A673 (cell line): Measurements from ENCODE around the gene CCBE1. TPM values are rescaled to one million over a fixed set of nuclear protein-coding genes. Genes with fewer than 3 reads are reported as not detected.
"Not testable (repeated sequence)": the region's sequence is repeated elsewhere in the genome, so short reads cannot be mapped to it uniquely, and the experiment has no call there.

Experiments
- BruUV-seq: library from RNA; stranded (reverse); fragments of 400-500 nt; replicated peaks from 2 replicates; lab custom pipeline; 2021; lab: Mats Ljungman, UMichigan
- CTCF ChIA-PET: fragments of 300-600 bp; sonication (Branson Sonifier 250); formaldehyde crosslinking; loops from one replicate; lab custom pipeline; 2022; ENCODE audit warnings: antibody characterized with exemption; lab: Charles Lee
- POLR2A ChIA-PET: fragments of 300-600 bp; sonication (Branson Sonifier 250); formaldehyde crosslinking; loops from one replicate; lab custom pipeline; 2022; ENCODE audit warnings: antibody characterized with exemption; ENCODE audit not compliant: low non-redundant PET; lab: Charles Lee
- DNase-seq: peaks from one replicate; pipeline ENCODE4 v3.0.0-alpha.2; 2015; ENCODE audit warnings: low spot score
- H3K27ac ChIP-seq: fragments of 200-600 bp; sonication (generic); 2 replicates; pipeline ENCODE4 v1.5.1; 2016; ENCODE audit warnings: mixed run types, low read depth, mild to moderate bottlenecking, mixed read lengths, antibody characterized with exemption, low read length; ENCODE audit not compliant: poor library complexity, severe bottlenecking
- H3K27me3 ChIP-seq: fragments of 200-600 bp; sonication (generic); replicated peaks from 2 replicates; pipeline ENCODE4 v1.6.1; 2017; ENCODE audit warnings: mixed run types, low read depth, mild to moderate bottlenecking, mixed read lengths, antibody characterized with exemption, low read length; ENCODE audit not compliant: insufficient read depth, poor library complexity
- H3K36me3 ChIP-seq: fragments of 200-600 bp; sonication (generic); 2 replicates; pipeline ENCODE4 v1.6.1; 2016; ENCODE audit warnings: mixed run types, mild to moderate bottlenecking, mixed read lengths, antibody characterized with exemption, low read length; ENCODE audit not compliant: insufficient read depth, poor library complexity, severe bottlenecking
- H3K4me1 ChIP-seq: fragments of 200-600 bp; sonication (generic); 2 replicates; pipeline ENCODE4 v1.6.1; 2017; ENCODE audit warnings: mixed run types, mild to moderate bottlenecking, mixed read lengths, antibody characterized with exemption, low read length; ENCODE audit not compliant: insufficient read depth, poor library complexity, severe bottlenecking
- H3K4me3 ChIP-seq: fragments of 200-600 bp; sonication (generic); 2 replicates; pipeline ENCODE4 v1.5.1; 2016; ENCODE audit warnings: low read depth, mixed run types, mild to moderate bottlenecking, mixed read lengths, low read length; ENCODE audit not compliant: poor library complexity, severe bottlenecking
- H3K9me3 ChIP-seq: fragments of 200-600 bp; sonication (generic); 2 replicates; pipeline ENCODE4 v1.6.1; 2016; ENCODE audit warnings: mixed run types, low read depth, mild to moderate bottlenecking, mixed read lengths, antibody characterized with exemption, low read length; ENCODE audit not compliant: poor library complexity, severe bottlenecking
- EZH2 ChIP-seq: fragments of 200-600 bp; sonication (generic); IDR thresholded peaks from 2 replicates; pipeline ENCODE4 v1.6.1; 2017; ENCODE audit warnings: borderline replicate concordance, low read depth, mild to moderate bottlenecking, mixed read lengths, antibody characterized with exemption, low read length; ENCODE audit not compliant: poor library complexity, severe bottlenecking
- intact Hi-C: fragments of 100-400 bp; cut with micrococcal nuclease; formaldehyde crosslinking; loops from one replicate; pipeline ENCODE4 v1.10.0; 2022; ENCODE audit not compliant: unreplicated experiment
- total RNA-seq: library from RNA; stranded (reverse); gene quantifications from 2 replicates; pipeline ENCODE4 v1.2.3, GENCODE V29; 2021
- TF ChIP-seq, protein P1 (sequence below): fragments of 300-800, 200-600 bp; sonication (generic); conservative IDR thresholded peaks from 2 replicates; pipeline ENCODE4 v1.5.1; 2017; ENCODE audit warnings: low read depth, mild to moderate bottlenecking, antibody characterized with exemption, low read length, moderate library complexity, mixed read lengths

CCBE1 gene
- total RNA-seq, 1 experiment from 2014 or later = not detected

DNA sequence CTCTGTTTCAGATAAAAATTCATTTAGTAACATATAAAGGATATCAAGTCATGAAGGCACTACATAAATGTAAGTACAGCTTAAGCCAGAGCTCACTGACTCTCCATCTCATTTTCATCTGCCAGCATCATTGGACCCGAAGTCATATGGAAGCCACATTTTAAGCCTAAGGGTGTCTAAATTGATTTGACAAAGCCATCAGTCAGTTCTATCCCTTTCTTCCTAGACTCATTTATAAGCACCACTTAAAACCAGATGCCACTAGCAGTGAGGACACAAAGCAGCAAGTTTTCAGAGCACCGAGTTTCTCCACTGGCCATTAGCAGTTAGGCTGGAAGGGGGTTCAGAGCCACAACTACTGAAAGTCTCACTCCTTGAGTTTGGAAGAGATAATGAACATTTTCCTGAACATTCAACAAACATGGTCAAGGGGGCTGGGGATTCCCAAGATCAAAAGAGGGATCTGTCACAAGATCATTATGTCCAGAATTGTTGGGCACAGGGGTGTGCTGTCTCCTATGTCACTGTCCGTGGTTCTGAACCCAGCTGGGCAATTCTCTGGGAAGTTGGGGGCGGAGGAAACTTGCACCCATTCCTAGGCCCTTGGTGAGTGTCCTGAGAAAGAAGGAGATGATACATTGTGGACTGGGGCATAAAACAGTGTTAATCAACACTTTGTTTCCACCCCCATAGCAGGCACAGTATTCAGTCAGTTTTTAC lies 179.6 kb downstream of the CCBE1 start:
- Histone ChIP-seq H3K27me3 (peaks cover 5% of the 10 kb centered on the region), H3K36me3 (no peaks in the 10 kb centered on the region), H3K27ac (no peak overlapping the region), H3K4me1 (no peaks in the 10 kb centered on the region), H3K4me3 (no peak overlapping the region), H3K9me3 (no peaks in the 10 kb centered on the region)
- POLR2A ChIA-PET = interaction anchor here (0.5 kb wide), 1 partner anchor 827 kb away, joined by 3 read pairs; no protein-coding TSS in a partner anchor
- intact Hi-C loops = no loop called here
- TF ChIP-seq, protein P1, sequence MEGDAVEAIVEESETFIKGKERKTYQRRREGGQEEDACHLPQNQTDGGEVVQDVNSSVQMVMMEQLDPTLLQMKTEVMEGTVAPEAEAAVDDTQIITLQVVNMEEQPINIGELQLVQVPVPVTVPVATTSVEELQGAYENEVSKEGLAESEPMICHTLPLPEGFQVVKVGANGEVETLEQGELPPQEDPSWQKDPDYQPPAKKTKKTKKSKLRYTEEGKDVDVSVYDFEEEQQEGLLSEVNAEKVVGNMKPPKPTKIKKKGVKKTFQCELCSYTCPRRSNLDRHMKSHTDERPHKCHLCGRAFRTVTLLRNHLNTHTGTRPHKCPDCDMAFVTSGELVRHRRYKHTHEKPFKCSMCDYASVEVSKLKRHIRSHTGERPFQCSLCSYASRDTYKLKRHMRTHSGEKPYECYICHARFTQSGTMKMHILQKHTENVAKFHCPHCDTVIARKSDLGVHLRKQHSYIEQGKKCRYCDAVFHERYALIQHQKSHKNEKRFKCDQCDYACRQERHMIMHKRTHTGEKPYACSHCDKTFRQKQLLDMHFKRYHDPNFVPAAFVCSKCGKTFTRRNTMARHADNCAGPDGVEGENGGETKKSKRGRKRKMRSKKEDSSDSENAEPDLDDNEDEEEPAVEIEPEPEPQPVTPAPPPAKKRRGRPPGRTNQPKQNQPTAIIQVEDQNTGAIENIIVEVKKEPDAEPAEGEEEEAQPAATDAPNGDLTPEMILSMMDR = no peak
- no peak for TF ChIP-seq EZH2
- CTCF ChIA-PET = no interaction called here
- no TSS peak for BruUV-seq
- peak; percentile 15 for DNase-seq

DNA sequence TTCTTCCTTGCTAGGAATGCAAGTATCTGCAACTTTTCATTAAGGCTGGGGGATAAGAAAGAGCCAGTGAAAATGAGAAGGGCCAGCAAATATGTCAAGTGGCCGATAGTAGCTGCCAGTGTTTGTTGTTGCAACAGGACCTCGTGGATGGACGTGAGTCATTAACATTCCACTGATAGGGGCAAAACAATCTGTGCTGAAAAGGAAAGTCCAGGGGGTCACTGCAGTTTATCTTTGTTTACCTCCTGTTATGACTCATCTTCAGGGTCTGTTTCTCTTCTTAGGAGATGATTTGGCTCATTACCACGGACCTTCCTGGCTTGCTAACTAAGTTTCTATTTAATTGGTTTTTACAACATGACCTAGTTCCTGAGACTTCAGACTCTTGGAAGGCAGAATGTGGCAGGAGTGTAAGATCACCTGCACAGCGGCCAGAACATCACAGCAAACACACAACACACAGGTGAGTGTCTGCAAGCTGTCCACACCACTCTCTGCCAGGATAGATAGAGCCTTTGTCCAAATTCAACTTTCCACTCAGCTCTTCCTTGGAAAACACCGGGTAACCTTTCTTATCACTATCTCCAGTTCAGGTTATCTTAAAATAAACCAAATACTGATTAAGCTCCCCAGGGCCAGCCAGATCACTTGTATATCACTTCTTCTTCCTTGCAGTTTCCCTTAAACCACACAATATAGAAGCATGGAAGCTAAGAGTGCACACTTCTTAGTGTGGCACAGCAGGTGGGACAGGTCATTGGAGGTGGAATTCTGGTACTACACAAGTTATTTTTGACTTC lies 180.7 kb downstream of the CCBE1 start:
- POLR2A ChIA-PET = no interaction called here
- Histone ChIP-seq H3K4me3 (no peak overlapping the region), H3K9me3 (no peaks in the 10 kb centered on the region), H3K36me3 (no peaks in the 10 kb centered on the region), H3K27me3 (peaks cover 5% of the 10 kb centered on the region), H3K27ac (no peak overlapping the region), H3K4me1 (no peaks in the 10 kb centered on the region)
- BruUV-seq = no TSS peak
- intact Hi-C loops = no loop called here
- CTCF ChIA-PET = no interaction called here
- TF ChIP-seq, protein P1 = no peak
- no peak for TF ChIP-seq EZH2
- DNase-seq = no peak

DNA sequence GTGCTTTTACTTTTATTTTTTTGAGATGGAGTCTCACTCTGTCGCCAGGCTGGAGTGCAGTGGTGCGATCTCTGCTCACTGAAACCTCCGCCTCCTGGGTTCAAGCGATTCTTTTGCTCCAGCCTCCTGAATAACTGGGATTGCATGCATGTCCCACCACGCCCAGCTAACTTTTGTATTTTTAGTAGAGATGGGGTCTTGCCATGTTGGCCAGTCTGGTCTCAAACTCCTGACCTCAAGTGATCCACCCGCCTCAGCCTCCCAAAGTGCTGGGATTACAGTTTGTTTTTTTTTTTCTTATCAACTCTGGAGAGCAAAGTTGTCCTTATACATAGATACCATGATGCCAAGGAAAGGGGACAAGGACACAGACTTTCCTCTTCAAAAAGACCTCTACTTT lies 181.3 kb downstream of the CCBE1 start:
- H3K4me1 ChIP-seq, H3K9me3 ChIP-seq, POLR2A ChIA-PET, DNase-seq, BruUV-seq, H3K27me3 ChIP-seq, H3K4me3 ChIP-seq, H3K36me3 ChIP-seq, intact Hi-C loops, CTCF ChIA-PET, H3K27ac ChIP-seq: not testable (repeated sequence)
